OCI-LY7 (cell line): Measurements from ENCODE around the gene TBX2.

ENCODE experiments used
- CTCF ChIP-seq: fragments of 200-600 bp; sonication (generic); conservative IDR thresholded peaks from 2 replicates; pipeline ENCODE4 v1.5.1; 2014; ENCODE audit warnings: mild to moderate bottlenecking, antibody characterized with exemption, low read length, moderate library complexity, mixed read lengths
- EZH2phosphoT487 ChIP-seq: fragments of 200-600 bp; sonication (generic); IDR thresholded peaks from 2 replicates; pipeline ENCODE4 v1.6.1; 2018; ENCODE audit warnings: low read depth, borderline replicate concordance, mild to moderate bottlenecking, mixed run types, antibody characterized with exemption, low read length, moderate library complexity, mixed read lengths

DNA sequence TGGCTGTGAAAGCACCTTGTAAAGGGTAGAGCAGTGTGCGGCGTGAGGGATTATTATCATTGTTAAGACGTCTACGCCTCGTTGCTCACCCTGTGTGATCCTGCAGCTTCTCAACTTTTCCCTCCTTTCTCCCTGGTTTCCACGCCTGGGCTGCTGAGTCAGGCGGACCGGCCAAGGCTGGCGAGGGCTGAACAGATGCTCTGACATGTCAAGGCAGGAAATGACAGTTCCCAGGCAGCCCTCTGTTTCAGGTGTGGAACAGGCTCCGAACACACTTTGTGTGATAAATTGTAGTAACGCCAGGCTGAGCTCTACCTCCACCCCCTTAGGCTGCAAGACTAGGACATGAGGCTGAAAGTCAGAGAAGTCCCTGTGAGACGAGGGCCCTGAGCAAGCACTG lies 46.0 kb upstream of the TBX2 start:
- TF ChIP-seq CTCF: no peak
- TF ChIP-seq EZH2phosphoT487: no peak
